Lower leg skin (tissue), 4 donors: ENCODE measurements around the gene SCN2B. TPM values are rescaled to one million over a fixed set of nuclear protein-coding genes. Genes with fewer than 3 reads are reported as not detected.

Source experiments
- DNase-seq, 2 donors: peaks; one replicate each; pipeline ENCODE4 v3.0.0-alpha.2; 2019; ENCODE audit warnings: low spot score in 2 of 2
- H3K4me3 ChIP-seq: fragments of 200-600 bp; sonication (generic); 2 replicates; pipeline ENCODE4 v1.5.1; 2017; ENCODE audit warnings: mild to moderate bottlenecking, low read depth; ENCODE audit not compliant: poor library complexity, severe bottlenecking
- POLR2A ChIP-seq, 2 donors: fragments of 450-650 bp; IDR thresholded peaks; one replicate each; pipeline ENCODE4 v1.6.1; 2016 to 2017; ENCODE audit warnings: antibody characterized with exemption in 2 of 2, mild to moderate bottlenecking in 1 of 2, moderate library complexity in 1 of 2
- WGBS, 2 donors: methylation state at CpG; one replicate each; pipeline ENCODE4 v1.1.5; 2018; 5-methylcytosine and 5-hydroxymethylcytosine counted together
- intact Hi-C: fragments of 100-400 bp; cut with DNase I; formaldehyde crosslinking; loops from one replicate; pipeline ENCODE4 v1.15.0; 2023; ENCODE audit warnings: low total_unique reads
- total RNA-seq, 4 donors: library from RNA; depleted of rRNA; stranded (reverse); fragments of >200 nt; gene quantifications; one replicate each; pipeline ENCODE4 v1.1.0, GENCODE V29; 2016
- TF ChIP-seq, protein P1 (sequence below), 3 donors: fragments of 450-650 bp; IDR thresholded peaks; one replicate each; pipeline ENCODE4 v1.5.1; 2016; ENCODE audit warnings: antibody characterized with exemption in 3 of 3, mild to moderate bottlenecking in 3 of 3, moderate library complexity in 2 of 3

Gene SCN2B
- total RNA-seq, 4 donors from 2014 or later = 0.06 TPM; not detected in 3

DNA sequence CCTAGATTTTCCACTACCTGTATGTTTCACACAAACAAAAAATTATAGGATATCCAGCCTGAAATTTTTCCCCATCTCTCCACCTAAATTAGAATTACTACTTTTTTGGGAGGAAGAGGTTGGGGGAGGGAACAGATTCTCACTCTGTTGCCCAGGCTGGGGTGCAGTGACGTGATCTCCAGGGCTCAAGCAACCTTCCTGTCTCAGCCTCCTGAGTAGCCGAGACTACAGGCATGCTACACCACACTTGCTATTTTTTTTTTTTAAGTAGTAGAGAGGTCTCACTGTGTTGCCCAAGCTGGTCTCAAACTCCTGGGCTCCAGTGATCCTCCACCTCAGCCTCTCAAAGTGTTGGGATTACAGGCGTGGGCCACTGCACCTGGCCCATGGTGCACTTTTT is 38.8 kb upstream of the SCN2B start:
- DNase-seq = no peak
- H3K4me3 ChIP-seq = no peak overlapping the region
- WGBS, 2 donors = 83 to 87% methylated on average over 3 of the region's 3 CpGs
- intact Hi-C loops = no loop called here
- no peak for TF ChIP-seq POLR2A (IDR thresholded peaks at IDR 0.05)
- TF ChIP-seq, protein P1, sequence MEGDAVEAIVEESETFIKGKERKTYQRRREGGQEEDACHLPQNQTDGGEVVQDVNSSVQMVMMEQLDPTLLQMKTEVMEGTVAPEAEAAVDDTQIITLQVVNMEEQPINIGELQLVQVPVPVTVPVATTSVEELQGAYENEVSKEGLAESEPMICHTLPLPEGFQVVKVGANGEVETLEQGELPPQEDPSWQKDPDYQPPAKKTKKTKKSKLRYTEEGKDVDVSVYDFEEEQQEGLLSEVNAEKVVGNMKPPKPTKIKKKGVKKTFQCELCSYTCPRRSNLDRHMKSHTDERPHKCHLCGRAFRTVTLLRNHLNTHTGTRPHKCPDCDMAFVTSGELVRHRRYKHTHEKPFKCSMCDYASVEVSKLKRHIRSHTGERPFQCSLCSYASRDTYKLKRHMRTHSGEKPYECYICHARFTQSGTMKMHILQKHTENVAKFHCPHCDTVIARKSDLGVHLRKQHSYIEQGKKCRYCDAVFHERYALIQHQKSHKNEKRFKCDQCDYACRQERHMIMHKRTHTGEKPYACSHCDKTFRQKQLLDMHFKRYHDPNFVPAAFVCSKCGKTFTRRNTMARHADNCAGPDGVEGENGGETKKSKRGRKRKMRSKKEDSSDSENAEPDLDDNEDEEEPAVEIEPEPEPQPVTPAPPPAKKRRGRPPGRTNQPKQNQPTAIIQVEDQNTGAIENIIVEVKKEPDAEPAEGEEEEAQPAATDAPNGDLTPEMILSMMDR (IDR thresholded peaks at IDR 0.05) = no peak

DNA sequence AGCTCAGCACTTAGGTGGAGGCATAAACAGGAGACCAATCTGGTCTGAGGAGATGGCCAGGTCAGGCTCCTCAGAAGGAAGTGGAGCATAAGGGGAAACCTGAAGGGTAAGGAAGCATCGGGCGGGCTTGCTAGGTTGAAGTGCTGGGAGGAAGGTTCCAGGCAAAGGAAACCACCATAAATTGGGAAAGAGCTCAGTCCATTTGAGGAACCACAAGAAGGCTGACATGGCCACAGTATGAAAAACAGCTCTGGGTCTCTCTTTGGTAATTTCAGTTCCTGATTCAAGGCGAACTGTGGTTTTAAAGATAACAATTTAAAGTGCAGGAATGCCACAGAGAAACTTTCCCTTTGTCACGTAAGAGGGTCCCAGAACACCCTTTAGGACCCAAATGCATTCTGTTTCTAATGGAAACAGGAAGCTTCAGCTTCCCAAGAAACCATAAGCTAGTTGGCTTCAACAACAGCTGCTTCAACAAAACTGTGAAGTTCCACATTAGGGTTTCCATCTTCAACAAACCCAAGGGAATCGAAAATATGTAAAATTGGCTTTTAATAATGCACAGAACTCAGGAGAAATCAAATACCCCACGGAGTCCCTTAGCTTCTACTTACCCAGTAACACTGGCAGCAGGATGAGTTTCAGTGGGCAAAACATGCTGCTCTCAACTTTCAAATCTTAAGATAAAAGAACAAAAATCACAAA is 37.9 kb upstream of the SCN2B start:
- DNase-seq = no peak
- no peak overlapping the region for H3K4me3 ChIP-seq
- intact Hi-C loops = no loop called here
- 64 to 67% methylated on average over 6 of the region's 6 CpGs for WGBS, 2 donors
- TF ChIP-seq POLR2A (IDR thresholded peaks at IDR 0.05) = no peak
- TF ChIP-seq, protein P1 (IDR thresholded peaks at IDR 0.05) = no peak

DNA sequence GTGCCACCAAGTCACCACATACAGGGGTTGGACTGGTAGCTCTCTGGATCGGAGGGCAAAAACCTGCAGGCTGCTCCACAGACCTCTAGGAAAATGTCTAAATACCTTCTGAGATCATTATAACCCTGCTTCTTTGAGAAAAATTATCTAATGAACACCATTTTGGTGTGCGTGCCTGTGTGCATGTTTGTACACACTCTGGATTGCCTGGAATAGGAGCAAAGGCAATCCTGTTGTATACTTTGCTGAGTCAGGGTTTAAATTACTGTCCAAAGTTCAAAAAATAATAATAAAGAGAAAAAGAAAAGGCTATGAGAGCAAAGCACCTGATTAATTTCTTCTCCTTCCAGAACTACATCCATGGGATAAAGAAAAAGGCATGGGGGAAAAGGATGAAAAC is 37.3 kb upstream of the SCN2B start:
- no peak overlapping the region for H3K4me3 ChIP-seq
- 88 to 91% methylated on average over 2 of the region's 2 CpGs for WGBS, 2 donors
- no peak for DNase-seq
- intact Hi-C loops = no loop called here
- TF ChIP-seq POLR2A (IDR thresholded peaks at IDR 0.05) = no peak
- TF ChIP-seq, protein P1 (IDR thresholded peaks at IDR 0.05) = no peak

DNA sequence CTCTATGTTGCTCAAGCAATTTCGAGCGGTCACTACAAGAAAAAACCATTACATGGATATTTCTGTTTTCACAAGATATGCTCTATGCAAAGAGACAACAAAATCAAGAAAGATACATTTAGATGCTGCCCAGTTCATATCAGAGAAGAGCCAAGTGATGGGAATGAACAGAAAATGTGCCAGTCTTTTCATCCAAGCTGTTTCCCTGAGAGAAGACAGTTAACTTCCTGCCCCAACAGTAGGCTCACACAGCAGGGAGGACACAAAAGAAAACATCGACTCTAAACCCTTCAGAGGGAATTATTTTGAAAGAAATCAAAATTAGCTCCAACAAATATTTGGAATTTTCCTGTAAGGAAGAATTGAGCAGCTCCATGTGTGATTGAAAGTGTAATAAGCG is 36.8 kb upstream of the SCN2B start:
- TF ChIP-seq, protein P1 (IDR thresholded peaks at IDR 0.05) = no peak
- no peak for TF ChIP-seq POLR2A (IDR thresholded peaks at IDR 0.05)
- intact Hi-C loops = no loop called here
- DNase-seq = no peak
- H3K4me3 ChIP-seq = no peak overlapping the region
- WGBS, 2 donors = 81 to 82% methylated on average over 4 of the region's 4 CpGs

DNA sequence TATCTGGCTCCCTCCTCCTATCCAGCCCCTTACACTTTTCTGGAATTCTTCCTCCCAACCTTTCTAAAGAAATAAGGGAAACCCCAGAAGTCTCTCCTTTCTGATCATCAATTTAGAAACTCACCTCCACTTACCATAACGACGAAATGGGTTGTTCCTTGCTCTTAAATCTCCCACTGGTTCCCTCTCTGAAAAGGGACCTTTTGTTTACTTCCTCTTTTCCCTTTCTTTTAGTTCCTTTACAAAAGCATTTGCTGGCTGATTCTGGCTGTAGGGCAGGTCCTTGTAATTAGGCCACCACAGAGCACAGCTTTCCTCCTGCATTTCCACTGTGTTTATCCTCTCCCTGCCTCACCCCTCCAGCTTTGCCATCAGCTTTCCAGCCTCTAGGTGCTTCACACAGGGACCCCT is 36.3 kb upstream of the SCN2B start:
- intact Hi-C loops = no loop called here
- DNase-seq = no peak
- TF ChIP-seq POLR2A (IDR thresholded peaks at IDR 0.05) = no peak
- TF ChIP-seq, protein P1 (IDR thresholded peaks at IDR 0.05) = no peak
- H3K4me3 ChIP-seq = no peak overlapping the region
- WGBS, 2 donors = 72 to 74% methylated on average over 2 of the region's 2 CpGs
